Activated T-cell treated with anti-CD3 and anti-CD28 coated beads, Interleukin-2, amount 50 U/mL, for 4 hours (primary cell): ENCODE results near the gene FRMD5. TPM values are rescaled to one million over a fixed set of nuclear protein-coding genes. Genes with fewer than 3 reads are reported as not detected.
"Not testable (repeated sequence)": the region's sequence is repeated elsewhere in the genome, so short reads cannot be mapped to it uniquely, and the experiment has no call there.

Experiments
- ATAC-seq, 2 donors: fragments of 200-7000 bp; cut with Tn5 transposase; one replicate each; pipeline ENCODE4 v1.10.0; 2021
- DNase-seq: peaks from one replicate; pipeline ENCODE4 v3.0.0-alpha.2; 2020
- H3K27me3 Mint-ChIP-seq: one replicate; pipeline ENCODE4 v1.8.0; 2021; ENCODE audit warnings: low read depth, mixed read lengths
- H3K36me3 Mint-ChIP-seq: one replicate; pipeline ENCODE4 v1.8.0; 2022; ENCODE audit warnings: mixed read lengths; ENCODE audit not compliant: insufficient read depth
- H3K4me1 Mint-ChIP-seq: one replicate; pipeline ENCODE4 v1.8.0; 2021; ENCODE audit warnings: low read depth, mixed read lengths
- H3K4me3 Mint-ChIP-seq: one replicate; pipeline ENCODE4 v1.8.0; 2021; ENCODE audit warnings: mild to moderate bottlenecking, moderate library complexity, mixed read lengths
- H3K9me3 Mint-ChIP-seq: one replicate; pipeline ENCODE4 v1.8.0; 2021; ENCODE audit warnings: mixed read lengths
- total RNA-seq, 3 donors: library from RNA; stranded (reverse); gene quantifications; one replicate each; pipeline ENCODE4 v1.2.1, GENCODE V29; 2021

Gene FRMD5
- total RNA-seq, 3 donors from 2014 or later = 0.13 TPM; not detected in 1

GRCh38 chr15:44058126-44058525 lies 136.9 kb downstream of the FRMD5 start:
- no peaks in the 10 kb centered on the region for H3K9me3 Mint-ChIP-seq
- no peak for DNase-seq
- no peaks in the 10 kb centered on the region for H3K4me1 Mint-ChIP-seq
- H3K4me3 Mint-ChIP-seq = no peak overlapping the region
- no peak for ATAC-seq
- peaks cover 12% of the 10 kb centered on the region for H3K27me3 Mint-ChIP-seq
- no peaks in the 10 kb centered on the region for H3K36me3 Mint-ChIP-seq

- no peak for ATAC-seq
- no peaks in the 10 kb centered on the region for H3K36me3 Mint-ChIP-seq
- DNase-seq = no peak
- H3K4me3 Mint-ChIP-seq = no peak overlapping the region
- no peaks in the 10 kb centered on the region for H3K4me1 Mint-ChIP-seq
- H3K27me3 Mint-ChIP-seq = peaks cover 26% of the 10 kb centered on the region
- H3K9me3 Mint-ChIP-seq = no peaks in the 10 kb centered on the region
Observed at GRCh38 chr15:44045661-44046060, 149.4 kb downstream of the FRMD5 start.

DNA sequence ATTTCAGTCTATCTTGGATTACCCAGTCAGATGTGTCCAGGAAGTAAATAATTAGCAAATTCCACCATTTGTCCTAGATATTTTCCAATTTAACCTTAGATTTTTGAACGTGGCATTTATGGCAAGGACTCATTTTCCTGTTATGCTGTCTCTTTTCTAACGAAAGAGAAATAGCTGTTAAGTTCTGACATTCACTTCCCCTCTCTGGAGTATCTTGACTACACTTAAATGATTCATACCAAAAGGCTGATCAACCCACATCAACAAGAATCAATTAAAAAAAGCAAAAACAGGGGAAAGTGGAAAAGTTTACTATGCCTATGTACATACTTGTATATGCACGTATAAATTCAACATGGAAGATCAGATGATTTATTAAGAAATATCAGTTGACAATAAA lies 149.9 kb downstream of the FRMD5 start:
- Mint-ChIP-seq H3K27me3 (peaks cover 28% of the 10 kb centered on the region), H3K36me3 (no peaks in the 10 kb centered on the region), H3K9me3 (no peaks in the 10 kb centered on the region), H3K4me1 (no peaks in the 10 kb centered on the region), H3K4me3 (no peak overlapping the region)
- DNase-seq = no peak
- peak in 1 of 2 donors; percentile 40 for ATAC-seq

GRCh38 chr15:44038755-44039191 lies 156.3 kb downstream of the FRMD5 start:
- peaks cover 43% of the 10 kb centered on the region for H3K27me3 Mint-ChIP-seq
- no peak overlapping the region for H3K4me3 Mint-ChIP-seq
- H3K4me1 Mint-ChIP-seq = no peaks in the 10 kb centered on the region
- H3K9me3 Mint-ChIP-seq = peaks cover 6% of the 10 kb centered on the region
- no peaks in the 10 kb centered on the region for H3K36me3 Mint-ChIP-seq
- no peak for ATAC-seq
- no peak for DNase-seq

DNA sequence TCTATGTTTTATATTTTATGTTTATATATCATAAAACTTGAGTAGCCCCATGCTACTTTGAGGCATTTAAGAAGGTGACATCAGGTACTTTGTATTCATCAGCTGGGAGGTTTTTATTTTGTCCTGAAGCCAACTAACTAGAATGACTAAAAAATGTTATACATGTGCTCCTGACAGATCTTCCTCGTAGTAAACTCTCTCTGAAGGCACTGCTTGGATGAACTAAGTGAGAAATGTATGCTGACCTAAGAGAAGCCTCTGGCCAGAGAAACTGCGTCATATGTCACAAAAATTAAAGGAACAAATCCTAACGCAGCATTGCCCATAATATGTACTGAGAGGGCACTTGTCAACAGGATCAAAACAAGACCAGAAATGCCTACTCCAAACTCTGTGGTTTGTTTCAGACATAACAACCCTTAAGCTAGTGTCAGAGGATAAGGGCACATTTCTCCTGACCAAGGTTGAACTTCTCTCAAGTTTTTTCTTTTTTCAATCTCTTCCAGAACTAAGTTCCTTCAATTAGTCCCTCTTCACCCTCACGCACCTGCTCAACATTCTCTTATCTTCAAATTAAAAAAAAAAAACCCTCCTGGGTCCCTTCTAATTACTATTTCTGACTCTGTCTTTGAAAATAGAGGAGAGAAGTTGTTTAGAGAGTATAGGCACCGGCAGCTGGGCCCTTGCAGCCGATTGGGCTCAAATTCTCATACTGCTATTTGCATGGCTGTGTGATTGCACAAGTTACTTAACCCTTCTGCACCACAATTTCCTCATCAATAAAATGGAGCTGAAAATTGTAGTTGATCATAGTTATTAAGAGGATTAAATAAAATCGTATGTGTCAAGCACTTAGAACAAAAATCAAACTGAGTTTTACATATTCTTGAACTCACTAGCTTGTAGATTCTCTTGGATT lies 159.0 kb downstream of the FRMD5 start:
- no peaks in the 10 kb centered on the region for H3K36me3 Mint-ChIP-seq
- H3K4me1 Mint-ChIP-seq = no peaks in the 10 kb centered on the region
- DNase-seq = no peak
- H3K4me3 Mint-ChIP-seq = no peak overlapping the region
- peaks cover 6% of the 10 kb centered on the region for H3K9me3 Mint-ChIP-seq
- ATAC-seq = no peak
- H3K27me3 Mint-ChIP-seq = peaks cover 21% of the 10 kb centered on the region

DNA sequence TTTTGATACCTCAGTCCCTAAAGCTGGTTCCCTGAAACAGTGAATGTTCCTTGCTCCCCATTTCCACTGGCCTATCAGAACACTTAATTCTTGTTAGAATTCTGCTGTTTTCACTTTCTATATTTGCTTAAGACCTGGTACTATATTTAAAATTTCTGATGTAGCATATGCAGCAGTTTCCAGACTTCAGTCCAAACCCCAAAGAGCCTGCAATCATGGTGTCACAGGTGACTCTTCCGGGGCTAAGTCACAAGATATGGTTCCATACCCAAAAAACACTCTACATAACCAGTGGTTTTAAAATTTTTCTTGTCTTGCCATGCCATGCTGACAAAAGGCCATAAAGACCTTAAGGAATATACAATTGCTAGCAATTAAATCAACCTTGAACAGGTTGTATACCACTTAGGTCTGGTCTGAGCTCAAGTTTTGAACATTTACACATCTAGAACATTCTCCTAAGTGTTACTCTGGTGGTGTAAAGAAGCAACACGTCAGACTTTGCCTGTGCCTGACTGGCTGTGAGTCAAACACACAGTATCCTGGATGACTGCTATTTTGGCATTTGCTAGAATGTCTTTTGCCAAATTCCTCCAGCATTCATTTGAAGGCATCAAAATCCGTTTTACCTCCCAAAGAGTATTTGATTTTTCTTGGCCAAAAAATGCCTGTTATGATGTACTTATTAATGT lies 160.0 kb downstream of the FRMD5 start:
- Mint-ChIP-seq H3K27me3 (peaks cover 18% of the 10 kb centered on the region), H3K4me1 (no peaks in the 10 kb centered on the region), H3K36me3 (no peaks in the 10 kb centered on the region), H3K4me3 (no peak overlapping the region), H3K9me3 (peaks cover 5% of the 10 kb centered on the region)
- DNase-seq (no peak), ATAC-seq (no peak)

DNA sequence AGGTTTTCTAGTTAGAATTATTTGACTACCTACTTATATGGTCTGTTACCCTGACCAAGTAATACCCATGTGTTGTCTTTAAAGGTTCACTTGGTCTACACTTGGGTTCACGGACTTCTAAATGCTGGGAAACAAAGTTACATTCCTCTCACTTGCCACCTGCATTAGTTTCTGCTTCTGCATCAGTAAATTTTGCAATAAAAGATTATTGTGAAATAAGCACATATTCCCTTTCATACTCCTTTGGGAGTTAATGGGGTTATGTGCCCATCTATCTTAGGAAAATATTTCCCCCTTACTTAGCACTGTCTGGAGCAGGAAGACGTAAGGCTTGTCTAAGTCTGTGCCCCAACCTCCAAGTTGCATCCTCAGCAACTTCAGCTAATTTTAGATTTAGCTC lies 160.7 kb downstream of the FRMD5 start:
- no peak overlapping the region for H3K4me3 Mint-ChIP-seq
- no peaks in the 10 kb centered on the region for H3K4me1 Mint-ChIP-seq
- no peak for DNase-seq
- no peaks in the 10 kb centered on the region for H3K9me3 Mint-ChIP-seq
- H3K27me3 Mint-ChIP-seq = peaks cover 11% of the 10 kb centered on the region
- H3K36me3 Mint-ChIP-seq = no peaks in the 10 kb centered on the region
- no peak for ATAC-seq

DNA sequence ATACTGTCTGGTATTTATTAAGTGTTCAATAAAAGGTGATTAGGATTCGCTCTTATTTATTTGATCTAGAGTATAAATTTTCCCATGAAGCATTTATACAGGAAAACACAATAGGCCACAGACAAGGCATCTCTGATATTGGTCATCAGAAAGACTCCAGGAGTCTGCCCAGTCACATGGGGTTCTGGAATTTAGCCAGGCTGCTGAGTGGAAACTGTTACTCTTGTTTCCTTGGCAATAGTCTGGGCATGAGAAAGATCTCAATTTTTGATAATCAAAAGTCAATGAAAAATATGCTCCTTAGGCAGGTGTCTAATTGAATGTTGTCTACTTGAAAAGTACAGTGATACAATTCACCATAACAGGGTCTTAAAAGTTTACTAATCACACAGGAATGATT lies 161.2 kb downstream of the FRMD5 start:
- Mint-ChIP-seq H3K36me3 (no peaks in the 10 kb centered on the region), H3K4me3 (no peak overlapping the region), H3K4me1 (no peaks in the 10 kb centered on the region), H3K9me3 (no peaks in the 10 kb centered on the region), H3K27me3 (peaks cover 9% of the 10 kb centered on the region)
- ATAC-seq (no peak), DNase-seq (no peak)

- not testable (repeated sequence) for H3K4me1 Mint-ChIP-seq, H3K9me3 Mint-ChIP-seq, H3K36me3 Mint-ChIP-seq, ATAC-seq, DNase-seq, H3K4me3 Mint-ChIP-seq
- H3K27me3 Mint-ChIP-seq = peaks cover 10% of the 10 kb centered on the region
Observed at GRCh38 chr15:44032820-44033219, 162.3 kb downstream of the FRMD5 start.

DNA sequence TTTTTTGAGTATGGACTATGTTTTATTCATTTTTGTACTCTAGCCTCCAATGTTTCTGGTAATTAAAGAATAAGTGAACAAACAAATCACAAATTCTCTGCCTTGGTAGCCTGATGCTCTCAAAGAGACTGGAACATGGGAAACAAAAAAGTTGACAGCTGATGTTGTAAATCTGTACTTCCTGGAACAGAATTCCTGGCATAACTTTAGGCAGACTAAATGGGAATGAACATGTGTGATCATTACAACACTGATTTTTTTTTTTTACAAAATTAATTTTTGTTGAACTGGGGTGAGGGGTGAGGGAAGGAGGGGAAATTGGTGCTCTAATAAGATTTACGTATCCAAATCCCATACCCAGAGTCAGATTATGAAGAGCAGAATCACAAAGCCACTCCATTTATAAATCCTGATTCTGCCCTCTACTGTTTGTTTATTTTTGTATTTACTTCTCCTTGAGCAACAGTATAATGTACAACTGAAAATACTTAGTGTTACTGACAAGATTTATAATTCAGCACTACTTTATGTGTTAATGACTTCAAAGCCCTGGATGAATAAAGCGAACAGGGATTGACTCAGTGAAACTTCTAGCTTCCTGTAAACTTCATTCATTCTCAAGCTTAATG lies 165.0 kb downstream of the FRMD5 start:
- no peaks in the 10 kb centered on the region for H3K36me3 Mint-ChIP-seq
- no peaks in the 10 kb centered on the region for H3K4me1 Mint-ChIP-seq
- no peaks in the 10 kb centered on the region for H3K9me3 Mint-ChIP-seq
- no peak overlapping the region for H3K4me3 Mint-ChIP-seq
- ATAC-seq (no peak), DNase-seq (no peak)
- H3K27me3 Mint-ChIP-seq = peaks cover 10% of the 10 kb centered on the region

GRCh38 chr15:44029003-44029402 lies 166.1 kb downstream of the FRMD5 start:
- no peak overlapping the region for H3K4me3 Mint-ChIP-seq
- no peaks in the 10 kb centered on the region for H3K4me1 Mint-ChIP-seq
- no peaks in the 10 kb centered on the region for H3K9me3 Mint-ChIP-seq
- H3K36me3 Mint-ChIP-seq = no peaks in the 10 kb centered on the region
- DNase-seq (no peak), ATAC-seq (no peak)
- H3K27me3 Mint-ChIP-seq = peaks cover 10% of the 10 kb centered on the region

GRCh38 chr15:44028349-44028748 lies 166.7 kb downstream of the FRMD5 start:
- Mint-ChIP-seq H3K4me3 (no peak overlapping the region), H3K36me3 (no peaks in the 10 kb centered on the region), H3K9me3 (no peaks in the 10 kb centered on the region), H3K4me1 (no peaks in the 10 kb centered on the region), H3K27me3 (peaks cover 10% of the 10 kb centered on the region)
- DNase-seq (no peak), ATAC-seq (no peak)

- no peak for DNase-seq
- no peak for ATAC-seq
- no peaks in the 10 kb centered on the region for H3K4me1 Mint-ChIP-seq
- H3K4me3 Mint-ChIP-seq = no peak overlapping the region
- H3K9me3 Mint-ChIP-seq = no peaks in the 10 kb centered on the region
- peaks cover 9% of the 10 kb centered on the region for H3K27me3 Mint-ChIP-seq
- no peaks in the 10 kb centered on the region for H3K36me3 Mint-ChIP-seq
Observed at GRCh38 chr15:44024155-44024554, 170.9 kb downstream of the FRMD5 start.

GRCh38 chr15:44023176-44023575 lies 171.9 kb downstream of the FRMD5 start:
- ATAC-seq = no peak
- H3K27me3 Mint-ChIP-seq = peaks cover 8% of the 10 kb centered on the region
- DNase-seq = no peak
- H3K4me1 Mint-ChIP-seq = no peaks in the 10 kb centered on the region
- H3K36me3 Mint-ChIP-seq = no peaks in the 10 kb centered on the region
- H3K4me3 Mint-ChIP-seq = no peak overlapping the region
- no peaks in the 10 kb centered on the region for H3K9me3 Mint-ChIP-seq
